ENCODE results near the gene USP22.
A peak's percentile ranks its signal among the peaks of the same experiment; 100 is the strongest.

USP22 gene

DNA sequence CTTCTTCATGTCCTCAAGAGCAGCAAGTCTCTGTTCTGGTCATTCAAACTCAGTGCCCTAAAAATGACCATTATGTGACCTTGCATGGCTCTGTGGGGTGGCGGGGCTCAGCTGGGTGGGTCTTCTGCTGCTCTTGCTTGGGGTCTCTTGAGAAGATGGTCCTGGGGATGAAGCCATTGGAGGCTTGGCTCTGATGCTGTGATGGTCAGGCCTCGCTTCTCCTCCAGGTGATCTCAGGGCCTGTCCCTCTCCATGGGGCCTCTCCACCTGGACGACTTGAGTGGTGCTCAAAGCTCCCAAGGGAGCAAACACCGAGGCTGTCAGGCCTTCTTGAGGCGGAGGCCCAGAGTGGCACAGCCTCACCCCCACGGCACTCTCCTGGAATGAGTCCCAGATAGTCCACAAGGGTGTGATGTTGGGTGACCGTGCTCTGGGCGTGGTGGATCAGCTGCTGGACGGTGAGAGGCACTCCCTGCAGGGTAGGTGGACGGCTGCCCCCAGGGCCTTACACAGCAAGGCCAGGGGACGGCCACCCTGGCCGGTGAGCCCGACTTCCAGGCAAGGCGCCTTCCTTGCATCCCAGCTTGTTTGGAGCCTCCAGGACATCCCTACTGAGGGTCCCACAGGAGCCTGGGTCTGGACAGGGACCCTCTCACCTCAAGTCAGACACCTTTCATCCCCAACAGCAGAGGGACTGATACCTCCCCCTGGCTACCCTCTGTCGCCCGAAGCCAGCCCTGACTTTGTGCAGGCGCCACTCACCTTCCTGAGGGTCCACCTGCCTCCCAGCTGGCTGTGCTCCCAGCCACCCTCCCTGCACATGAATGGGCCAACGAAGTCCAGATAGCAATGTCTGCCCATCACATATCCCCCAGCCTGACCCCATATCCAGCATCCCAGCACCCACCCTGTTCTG, 48.7 kb downstream of the USP22 start:
- Histone ChIP-seq H3K9me3 (ENCODE audit: control insufficient read depth in 2 of 2, low read length in 2 of 2) (no peaks in the 10 kb centered on the region), H3K36me3 (ENCODE audit: control insufficient read depth in 2 of 2, insufficient read depth in 2 of 2, low read length in 2 of 2) (peaks cover 0 to 2% of the 10 kb centered on the region in 2 donors), H3K4me1 (ENCODE audit: control insufficient read depth, insufficient read depth, low read length) (peaks cover 25% of the 10 kb centered on the region), H3K4me3 (ENCODE audit: low read length in 2 of 2) (no peak overlapping the region), H3K9ac (ENCODE audit: low read length in 2 of 2) (no peak overlapping the region), H3K27ac (ENCODE audit: low read length) (no peak overlapping the region), H3K27me3 (ENCODE audit: control insufficient read depth in 1 of 2, insufficient read depth in 2 of 2, low read length in 2 of 2) (no peaks in the 10 kb centered on the region)

DNA sequence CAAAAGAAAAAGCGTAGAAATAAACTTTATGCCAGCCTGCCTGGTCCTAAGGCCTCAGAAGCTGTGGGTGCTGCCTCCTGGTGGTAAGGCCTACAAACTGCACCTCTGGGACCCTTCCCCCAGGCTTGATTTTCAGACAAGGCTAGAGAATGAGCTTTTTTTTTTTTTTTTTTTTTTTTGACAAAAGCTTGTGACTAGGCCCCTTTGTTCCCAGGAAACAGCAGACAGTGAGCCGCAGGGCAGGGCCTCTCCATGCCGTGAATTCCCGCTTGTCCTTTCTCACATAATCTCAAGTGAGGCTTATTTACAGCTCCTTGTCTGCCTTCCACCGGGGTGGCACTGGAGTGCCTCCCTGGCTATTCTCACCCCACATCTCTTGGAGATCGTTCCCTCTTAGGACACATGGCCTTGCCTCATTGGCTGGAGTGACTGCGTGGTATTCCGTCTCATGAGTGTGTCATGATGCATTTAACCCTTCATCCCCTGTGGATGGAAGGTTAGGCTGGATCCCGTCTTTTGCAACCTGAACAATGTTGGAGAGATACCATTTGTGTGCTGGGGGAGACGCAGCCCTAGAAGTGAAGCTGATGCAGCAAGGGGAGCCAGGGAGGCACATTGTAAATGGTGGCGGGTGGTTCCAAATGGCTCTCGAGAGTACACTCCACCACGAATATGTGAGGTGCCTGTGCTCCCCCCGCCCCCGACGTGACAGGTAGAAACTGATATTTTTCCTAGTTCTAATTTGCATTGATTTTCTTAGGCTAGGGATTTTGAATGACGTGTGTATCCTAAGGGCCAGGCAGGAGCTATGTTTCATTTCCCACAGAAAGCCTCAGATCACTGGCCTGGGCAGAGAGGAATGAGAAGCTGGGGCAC, 49.6 kb downstream of the USP22 start:
- Histone ChIP-seq H3K27ac (ENCODE audit: low read length) (no peak overlapping the region), H3K9me3 (ENCODE audit: control insufficient read depth in 2 of 2, low read length in 2 of 2) (no peaks in the 10 kb centered on the region), H3K4me1 (ENCODE audit: control insufficient read depth, insufficient read depth, low read length) (peaks cover 17% of the 10 kb centered on the region), H3K36me3 (ENCODE audit: control insufficient read depth in 2 of 2, insufficient read depth in 2 of 2, low read length in 2 of 2) (no peaks in the 10 kb centered on the region), H3K9ac (ENCODE audit: low read length in 2 of 2) (peak overlapping the region in 1 of 2 donors; percentile 29), H3K4me3 (ENCODE audit: low read length in 2 of 2) (peak overlapping the region in 1 of 2 donors; percentile 15), H3K27me3 (ENCODE audit: control insufficient read depth in 1 of 2, insufficient read depth in 2 of 2, low read length in 2 of 2) (no peaks in the 10 kb centered on the region)

GRCh38 chr17:20992416-20992815, 50.4 kb downstream of the USP22 start:
- Histone ChIP-seq H3K9me3 (ENCODE audit: control insufficient read depth in 2 of 2, low read length in 2 of 2) (no peaks in the 10 kb centered on the region), H3K9ac (ENCODE audit: low read length in 2 of 2) (no peak overlapping the region), H3K27me3 (ENCODE audit: control insufficient read depth in 1 of 2, insufficient read depth in 2 of 2, low read length in 2 of 2) (no peaks in the 10 kb centered on the region), H3K27ac (ENCODE audit: low read length) (no peak overlapping the region), H3K4me3 (ENCODE audit: low read length in 2 of 2) (no peak overlapping the region), H3K4me1 (ENCODE audit: control insufficient read depth, insufficient read depth, low read length) (peaks cover 13% of the 10 kb centered on the region), H3K36me3 (ENCODE audit: control insufficient read depth in 2 of 2, insufficient read depth in 2 of 2, low read length in 2 of 2) (no peaks in the 10 kb centered on the region)

GRCh38 chr17:20991276-20992037, 51.4 kb downstream of the USP22 start:
- Histone ChIP-seq H3K4me3 (ENCODE audit: low read length in 2 of 2) (no peak overlapping the region), H3K27ac (ENCODE audit: low read length) (no peak overlapping the region), H3K9ac (ENCODE audit: low read length in 2 of 2) (no peak overlapping the region), H3K27me3 (ENCODE audit: control insufficient read depth in 1 of 2, insufficient read depth in 2 of 2, low read length in 2 of 2) (no peaks in the 10 kb centered on the region), H3K36me3 (ENCODE audit: control insufficient read depth in 2 of 2, insufficient read depth in 2 of 2, low read length in 2 of 2) (no peaks in the 10 kb centered on the region), H3K9me3 (ENCODE audit: control insufficient read depth in 2 of 2, low read length in 2 of 2) (no peaks in the 10 kb centered on the region), H3K4me1 (ENCODE audit: control insufficient read depth, insufficient read depth, low read length) (peaks cover 10% of the 10 kb centered on the region)

- Histone ChIP-seq H3K9ac (ENCODE audit: low read length in 2 of 2) (no peak overlapping the region), H3K4me3 (ENCODE audit: low read length in 2 of 2) (no peak overlapping the region), H3K27me3 (ENCODE audit: control insufficient read depth in 1 of 2, insufficient read depth in 2 of 2, low read length in 2 of 2) (no peaks in the 10 kb centered on the region), H3K27ac (ENCODE audit: low read length) (no peak overlapping the region), H3K9me3 (ENCODE audit: control insufficient read depth in 2 of 2, low read length in 2 of 2) (no peaks in the 10 kb centered on the region), H3K36me3 (ENCODE audit: control insufficient read depth in 2 of 2, insufficient read depth in 2 of 2, low read length in 2 of 2) (no peaks in the 10 kb centered on the region), H3K4me1 (ENCODE audit: control insufficient read depth, insufficient read depth, low read length) (peaks cover 10% of the 10 kb centered on the region)
These were observed 52.6 kb downstream of the USP22 start for GRCh38 chr17:20989991-20990855.

DNA sequence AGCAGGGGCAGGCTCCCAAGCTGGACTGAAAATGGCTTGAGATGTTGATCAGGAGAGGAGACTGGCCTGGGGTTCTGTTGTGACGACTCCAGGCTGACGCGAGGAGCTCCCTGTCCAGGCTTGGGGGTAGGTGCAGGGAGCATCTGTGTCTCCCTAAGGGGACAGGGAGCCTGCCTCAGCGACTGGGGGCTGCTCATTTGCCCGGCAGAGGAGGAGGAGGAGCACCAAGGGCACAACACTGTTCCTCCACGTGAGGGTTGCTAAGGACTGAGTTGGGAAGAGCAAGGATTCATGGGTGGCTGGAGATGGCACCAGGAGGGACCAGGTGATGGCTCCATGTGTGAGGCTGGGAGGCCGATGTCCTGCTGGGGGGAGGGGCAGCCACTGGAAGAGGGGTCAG, 53.3 kb downstream of the USP22 start:
- Histone ChIP-seq H3K27me3 (ENCODE audit: control insufficient read depth in 1 of 2, insufficient read depth in 2 of 2, low read length in 2 of 2) (no peaks in the 10 kb centered on the region), H3K27ac (ENCODE audit: low read length) (no peak overlapping the region), H3K36me3 (ENCODE audit: control insufficient read depth in 2 of 2, insufficient read depth in 2 of 2, low read length in 2 of 2) (no peaks in the 10 kb centered on the region), H3K9me3 (ENCODE audit: control insufficient read depth in 2 of 2, low read length in 2 of 2) (no peaks in the 10 kb centered on the region), H3K4me3 (ENCODE audit: low read length in 2 of 2) (no peak overlapping the region), H3K9ac (ENCODE audit: low read length in 2 of 2) (no peak overlapping the region), H3K4me1 (ENCODE audit: control insufficient read depth, insufficient read depth, low read length) (peaks cover 10% of the 10 kb centered on the region)

DNA sequence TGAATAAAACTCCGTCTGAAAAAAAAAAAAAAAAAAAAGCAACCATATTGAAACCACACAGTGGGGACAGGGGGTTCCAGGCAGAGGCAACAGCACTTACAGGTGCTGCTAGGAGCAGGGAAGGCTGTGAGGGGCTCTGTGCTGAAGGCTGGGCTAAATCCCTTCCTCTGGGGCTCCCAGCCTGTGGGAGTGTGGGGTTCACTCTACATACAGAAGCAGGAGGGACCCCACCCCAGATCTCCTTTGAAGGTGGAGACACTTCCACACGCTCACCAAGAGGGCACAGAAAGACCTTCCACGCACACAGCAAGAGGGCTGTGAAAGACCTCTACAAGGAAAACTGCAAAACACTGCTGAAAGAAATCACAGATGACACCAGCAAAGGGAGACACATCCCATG, 53.9 kb downstream of the USP22 start:
- no peak overlapping the region for H3K4me3 ChIP-seq (ENCODE audit: low read length in 2 of 2)
- peaks cover 10% of the 10 kb centered on the region for H3K4me1 ChIP-seq (ENCODE audit: control insufficient read depth, insufficient read depth, low read length)
- H3K9ac ChIP-seq (ENCODE audit: low read length in 2 of 2), result no peak overlapping the region

GRCh38 chr17:20988001-20988636, 54.7 kb downstream of the USP22 start:
- H3K9me3 ChIP-seq (ENCODE audit: control insufficient read depth in 2 of 2, low read length in 2 of 2), result no peaks in the 10 kb centered on the region
- H3K36me3 ChIP-seq (ENCODE audit: control insufficient read depth in 2 of 2, insufficient read depth in 2 of 2, low read length in 2 of 2), result no peaks in the 10 kb centered on the region
- no peak overlapping the region for H3K27ac ChIP-seq (ENCODE audit: low read length)
- peaks cover 10% of the 10 kb centered on the region for H3K4me1 ChIP-seq (ENCODE audit: control insufficient read depth, insufficient read depth, low read length)
- H3K4me3 ChIP-seq (ENCODE audit: low read length in 2 of 2), result no peak overlapping the region
- no peaks in the 10 kb centered on the region for H3K27me3 ChIP-seq (ENCODE audit: control insufficient read depth in 1 of 2, insufficient read depth in 2 of 2, low read length in 2 of 2)
- no peak overlapping the region for H3K9ac ChIP-seq (ENCODE audit: low read length in 2 of 2)

More for the DNA sequence above, 53.9 kb downstream of the USP22 start:
- Histone ChIP-seq H3K27ac (ENCODE audit: low read length) (no peak overlapping the region), H3K36me3 (ENCODE audit: control insufficient read depth in 2 of 2, insufficient read depth in 2 of 2, low read length in 2 of 2) (no peaks in the 10 kb centered on the region), H3K9me3 (ENCODE audit: control insufficient read depth in 2 of 2, low read length in 2 of 2) (no peaks in the 10 kb centered on the region), H3K27me3 (ENCODE audit: control insufficient read depth in 1 of 2, insufficient read depth in 2 of 2, low read length in 2 of 2) (no peaks in the 10 kb centered on the region)

DNA sequence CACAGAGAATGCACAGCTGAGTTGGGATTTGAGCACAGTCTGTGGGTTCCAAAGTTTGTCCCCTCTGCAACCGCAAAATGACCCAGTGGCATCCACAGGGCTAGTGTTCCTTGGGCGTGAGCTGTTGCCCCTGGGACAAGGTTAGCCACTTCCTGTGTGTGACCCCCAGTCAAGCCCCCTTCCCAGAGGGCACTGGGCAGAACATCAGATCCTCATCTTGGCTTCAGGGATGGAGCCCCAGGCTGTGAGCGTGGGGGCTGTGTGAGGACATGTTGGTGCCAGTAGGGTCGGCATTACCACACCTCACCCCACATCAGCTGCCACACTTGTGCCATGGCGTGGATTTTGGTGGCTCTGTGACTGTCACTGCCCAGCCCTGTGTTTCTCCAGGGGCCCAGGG, 55.3 kb downstream of the USP22 start:
- Histone ChIP-seq H3K27ac (ENCODE audit: low read length) (no peak overlapping the region), H3K4me3 (ENCODE audit: low read length in 2 of 2) (no peak overlapping the region), H3K27me3 (ENCODE audit: control insufficient read depth in 1 of 2, insufficient read depth in 2 of 2, low read length in 2 of 2) (no peaks in the 10 kb centered on the region), H3K9ac (ENCODE audit: low read length in 2 of 2) (no peak overlapping the region), H3K9me3 (ENCODE audit: control insufficient read depth in 2 of 2, low read length in 2 of 2) (no peaks in the 10 kb centered on the region), H3K36me3 (ENCODE audit: control insufficient read depth in 2 of 2, insufficient read depth in 2 of 2, low read length in 2 of 2) (no peaks in the 10 kb centered on the region), H3K4me1 (ENCODE audit: control insufficient read depth, insufficient read depth, low read length) (peaks cover 9% of the 10 kb centered on the region)
